ENCODE results near the gene GHITM.

The GHITM gene

GRCh38 chr10:84152769-84153168 is 13.5 kb downstream of the GHITM start:
- no peak overlapping the region for H3K4me3 ChIP-seq (ENCODE audit: low read depth, low read length)
- no peak for TF ChIP-seq CTCF (conservative IDR thresholded peaks at IDR 0.05; ENCODE audit: low read depth, low read length)
- DNase-seq (ENCODE audit: low read depth): no peak

- no peak for DNase-seq (ENCODE audit: low read depth)
- TF ChIP-seq CTCF (conservative IDR thresholded peaks at IDR 0.05; ENCODE audit: low read depth, low read length): no peak
- H3K4me3 ChIP-seq (ENCODE audit: low read depth, low read length): no peak overlapping the region
These were observed 16.2 kb downstream of the GHITM start for GRCh38 chr10:84155521-84155920.

GRCh38 chr10:84156009-84156408 is 16.7 kb downstream of the GHITM start:
- DNase-seq (ENCODE audit: low read depth): no peak
- no peak overlapping the region for H3K4me3 ChIP-seq (ENCODE audit: low read depth, low read length)
- no peak for TF ChIP-seq CTCF (conservative IDR thresholded peaks at IDR 0.05; ENCODE audit: low read depth, low read length)

- H3K4me3 ChIP-seq (ENCODE audit: low read depth, low read length): no peak overlapping the region
- DNase-seq (ENCODE audit: low read depth): no peak
- TF ChIP-seq CTCF (conservative IDR thresholded peaks at IDR 0.05; ENCODE audit: low read depth, low read length): no peak
These were observed 17.5 kb downstream of the GHITM start for GRCh38 chr10:84156768-84157167.

- DNase-seq (ENCODE audit: low read depth): no peak
- TF ChIP-seq CTCF (conservative IDR thresholded peaks at IDR 0.05; ENCODE audit: low read depth, low read length): no peak
- no peak overlapping the region for H3K4me3 ChIP-seq (ENCODE audit: low read depth, low read length)
These were observed 18.8 kb downstream of the GHITM start for GRCh38 chr10:84158061-84158460.

- no peak for TF ChIP-seq CTCF (conservative IDR thresholded peaks at IDR 0.05; ENCODE audit: low read depth, low read length)
- no peak overlapping the region for H3K4me3 ChIP-seq (ENCODE audit: low read depth, low read length)
- no peak for DNase-seq (ENCODE audit: low read depth)
These were observed 19.2 kb downstream of the GHITM start for GRCh38 chr10:84158550-84158949.

GRCh38 chr10:84159076-84159685 is 19.9 kb downstream of the GHITM start:
- TF ChIP-seq CTCF (conservative IDR thresholded peaks at IDR 0.05; ENCODE audit: low read depth, low read length): no peak
- no peak overlapping the region for H3K4me3 ChIP-seq (ENCODE audit: low read depth, low read length)
- DNase-seq (ENCODE audit: low read depth): no peak
